Ishikawa (cell line): ENCODE measurements around the gene COX7A2.

ENCODE experiments used
- CEBPB ChIP-seq: IDR thresholded peaks from 2 replicates; pipeline ENCODE4 v1.6.1; 2012
- CREB1 ChIP-seq: IDR thresholded peaks from 2 replicates; pipeline ENCODE4 v1.6.1; 2012; ENCODE audit warnings: low read depth
- EP300 ChIP-seq: IDR thresholded peaks from 2 replicates; pipeline ENCODE4 v1.6.1; 2012; ENCODE audit warnings: borderline replicate concordance
- NFIC ChIP-seq: IDR thresholded peaks from 2 replicates; pipeline ENCODE4 v1.6.1; 2012
- RAD21 ChIP-seq: IDR thresholded peaks from 2 replicates; pipeline ENCODE4 v1.6.1; 2012; ENCODE audit warnings: low read depth
- TAF1 ChIP-seq: IDR thresholded peaks from 2 replicates; pipeline ENCODE4 v1.6.1; 2012; ENCODE audit warnings: low read depth, mild to moderate bottlenecking
- TCF12 ChIP-seq: IDR thresholded peaks from 2 replicates; pipeline ENCODE4 v1.6.1; 2012; ENCODE audit warnings: low read depth
- YY1 ChIP-seq: IDR thresholded peaks from 2 replicates; pipeline ENCODE4 v1.6.1; 2012; ENCODE audit warnings: low read depth
- TF ChIP-seq, protein P1 (sequence below): IDR thresholded peaks from 2 replicates; pipeline ENCODE4 v1.6.1; 2012
- TF ChIP-seq, protein P2 (sequence below): IDR thresholded peaks from 2 replicates; pipeline ENCODE4 v1.6.1; 2012; ENCODE audit warnings: low read depth, mild to moderate bottlenecking

GRCh38 chr6:75288023-75288422 is 44.4 kb upstream of the COX7A2 start:
- TF ChIP-seq EP300 (no peak), RAD21 (no peak), NFIC (no peak), YY1 (no peak), TAF1 (no peak), CEBPB (no peak), CREB1 (no peak), TCF12 (no peak)
- TF ChIP-seq, protein P1, sequence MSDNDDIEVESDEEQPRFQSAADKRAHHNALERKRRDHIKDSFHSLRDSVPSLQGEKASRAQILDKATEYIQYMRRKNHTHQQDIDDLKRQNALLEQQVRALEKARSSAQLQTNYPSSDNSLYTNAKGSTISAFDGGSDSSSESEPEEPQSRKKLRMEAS: no peak
- TF ChIP-seq, protein P2, sequence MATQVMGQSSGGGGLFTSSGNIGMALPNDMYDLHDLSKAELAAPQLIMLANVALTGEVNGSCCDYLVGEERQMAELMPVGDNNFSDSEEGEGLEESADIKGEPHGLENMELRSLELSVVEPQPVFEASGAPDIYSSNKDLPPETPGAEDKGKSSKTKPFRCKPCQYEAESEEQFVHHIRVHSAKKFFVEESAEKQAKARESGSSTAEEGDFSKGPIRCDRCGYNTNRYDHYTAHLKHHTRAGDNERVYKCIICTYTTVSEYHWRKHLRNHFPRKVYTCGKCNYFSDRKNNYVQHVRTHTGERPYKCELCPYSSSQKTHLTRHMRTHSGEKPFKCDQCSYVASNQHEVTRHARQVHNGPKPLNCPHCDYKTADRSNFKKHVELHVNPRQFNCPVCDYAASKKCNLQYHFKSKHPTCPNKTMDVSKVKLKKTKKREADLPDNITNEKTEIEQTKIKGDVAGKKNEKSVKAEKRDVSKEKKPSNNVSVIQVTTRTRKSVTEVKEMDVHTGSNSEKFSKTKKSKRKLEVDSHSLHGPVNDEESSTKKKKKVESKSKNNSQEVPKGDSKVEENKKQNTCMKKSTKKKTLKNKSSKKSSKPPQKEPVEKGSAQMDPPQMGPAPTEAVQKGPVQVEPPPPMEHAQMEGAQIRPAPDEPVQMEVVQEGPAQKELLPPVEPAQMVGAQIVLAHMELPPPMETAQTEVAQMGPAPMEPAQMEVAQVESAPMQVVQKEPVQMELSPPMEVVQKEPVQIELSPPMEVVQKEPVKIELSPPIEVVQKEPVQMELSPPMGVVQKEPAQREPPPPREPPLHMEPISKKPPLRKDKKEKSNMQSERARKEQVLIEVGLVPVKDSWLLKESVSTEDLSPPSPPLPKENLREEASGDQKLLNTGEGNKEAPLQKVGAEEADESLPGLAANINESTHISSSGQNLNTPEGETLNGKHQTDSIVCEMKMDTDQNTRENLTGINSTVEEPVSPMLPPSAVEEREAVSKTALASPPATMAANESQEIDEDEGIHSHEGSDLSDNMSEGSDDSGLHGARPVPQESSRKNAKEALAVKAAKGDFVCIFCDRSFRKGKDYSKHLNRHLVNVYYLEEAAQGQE: no peak
